Activated naive CD4-positive, alpha-beta T cell treated with anti-CD3 and anti-CD28 coated beads for 36 hours (primary cell): ENCODE measurements around the gene MIA. TPM values are rescaled to one million over a fixed set of nuclear protein-coding genes. Genes with fewer than 3 reads are reported as not detected.

Experiments used
- CTCF ChIA-PET: fragments of 350-600 bp; sonication (Branson Sonifier 250); formaldehyde crosslinking; loops from one replicate; lab custom pipeline; 2021; ENCODE audit warnings: antibody characterized with exemption; lab: Charles Lee
- DNase-seq: peaks from one replicate; pipeline ENCODE4 v3.0.0-alpha.2; 2020
- H3K27ac Mint-ChIP-seq: one replicate; pipeline ENCODE4 v1.8.0; 2021; ENCODE audit warnings: mild to moderate bottlenecking, mixed read lengths
- H3K27me3 Mint-ChIP-seq: one replicate; pipeline ENCODE4 v1.8.0; 2021; ENCODE audit warnings: low read depth, mixed read lengths
- H3K36me3 Mint-ChIP-seq: one replicate; pipeline ENCODE4 v1.8.0; 2021; ENCODE audit warnings: low read depth, mixed read lengths
- H3K4me1 Mint-ChIP-seq: one replicate; pipeline ENCODE4 v1.8.0; 2021; ENCODE audit warnings: low read depth, mixed read lengths
- H3K4me3 Mint-ChIP-seq: one replicate; pipeline ENCODE4 v1.8.0; 2021; ENCODE audit warnings: mild to moderate bottlenecking, moderate library complexity, mixed read lengths
- H3K9me3 Mint-ChIP-seq: one replicate; pipeline ENCODE4 v1.8.0; 2021; ENCODE audit warnings: mixed read lengths
- intact Hi-C: fragments of 100-400 bp; cut with micrococcal nuclease; formaldehyde crosslinking; loops from one replicate; pipeline ENCODE4 v1.15.1; 2023
- total RNA-seq, 2 experiments: library from RNA; stranded (reverse); gene quantifications; one replicate each; pipeline ENCODE4 v1.2.3, GENCODE V29; 2021

Gene MIA
- total RNA-seq, 2 experiments from 2014 or later: not detected

DNA sequence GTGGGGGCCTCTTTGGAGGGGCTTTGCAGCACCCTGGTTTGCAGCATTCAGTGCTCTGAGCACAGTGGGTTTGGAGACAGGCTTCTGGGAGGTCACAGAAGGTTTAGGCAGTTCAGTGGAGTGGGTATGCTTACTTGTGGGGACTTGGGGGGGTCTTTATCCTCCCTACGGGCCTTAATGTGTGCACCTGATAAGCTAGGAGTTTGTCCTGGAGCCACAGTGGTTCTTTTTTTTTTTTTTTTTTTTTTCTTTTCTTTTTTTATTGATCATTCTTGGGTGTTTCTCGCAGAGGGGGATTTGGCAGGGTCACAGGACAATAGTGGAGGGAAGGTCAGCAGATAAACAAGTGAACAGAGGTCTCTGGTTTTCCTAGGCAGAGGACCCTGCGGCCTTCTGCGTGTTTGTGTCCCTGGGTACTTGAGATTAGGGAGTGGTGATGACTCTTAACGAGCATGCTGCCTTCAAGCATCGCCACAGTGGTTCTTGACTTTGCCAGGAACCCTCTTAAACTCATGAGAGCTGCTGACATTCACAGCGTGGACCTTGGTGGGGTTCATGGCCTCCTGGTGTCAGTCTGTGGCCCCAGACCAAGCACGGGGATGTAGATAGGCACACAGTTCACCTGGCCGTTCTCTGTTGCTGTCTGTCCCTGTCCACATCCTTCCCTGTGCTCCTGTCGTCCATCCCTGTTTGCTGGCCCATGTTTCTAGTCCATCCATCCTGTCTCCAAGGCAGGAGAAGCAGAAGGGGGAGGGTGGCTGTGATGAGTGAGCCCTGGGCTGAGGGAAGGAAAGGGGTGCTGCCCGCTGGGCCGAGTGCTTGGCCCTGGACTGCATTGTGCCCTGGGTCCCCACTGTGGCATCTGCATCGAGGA, 26.3 kb downstream of the MIA start:
- no peaks in the 10 kb centered on the region for H3K27me3 Mint-ChIP-seq
- peaks cover 36% of the 10 kb centered on the region for H3K36me3 Mint-ChIP-seq
- DNase-seq: no peak
- CTCF ChIA-PET: interaction anchor here (0.8 to 1.6 kb wide), 2 partner anchors 24 to 28 kb away, joined by 3 read pairs; no protein-coding TSS in a partner anchor
- intact Hi-C loops: no loop called here
- peak overlapping the region; percentile 68 for H3K4me3 Mint-ChIP-seq
- no peaks in the 10 kb centered on the region for H3K9me3 Mint-ChIP-seq
- H3K27ac Mint-ChIP-seq: peak overlapping the region; percentile 93
- peaks cover 82% of the 10 kb centered on the region for H3K4me1 Mint-ChIP-seq

DNA sequence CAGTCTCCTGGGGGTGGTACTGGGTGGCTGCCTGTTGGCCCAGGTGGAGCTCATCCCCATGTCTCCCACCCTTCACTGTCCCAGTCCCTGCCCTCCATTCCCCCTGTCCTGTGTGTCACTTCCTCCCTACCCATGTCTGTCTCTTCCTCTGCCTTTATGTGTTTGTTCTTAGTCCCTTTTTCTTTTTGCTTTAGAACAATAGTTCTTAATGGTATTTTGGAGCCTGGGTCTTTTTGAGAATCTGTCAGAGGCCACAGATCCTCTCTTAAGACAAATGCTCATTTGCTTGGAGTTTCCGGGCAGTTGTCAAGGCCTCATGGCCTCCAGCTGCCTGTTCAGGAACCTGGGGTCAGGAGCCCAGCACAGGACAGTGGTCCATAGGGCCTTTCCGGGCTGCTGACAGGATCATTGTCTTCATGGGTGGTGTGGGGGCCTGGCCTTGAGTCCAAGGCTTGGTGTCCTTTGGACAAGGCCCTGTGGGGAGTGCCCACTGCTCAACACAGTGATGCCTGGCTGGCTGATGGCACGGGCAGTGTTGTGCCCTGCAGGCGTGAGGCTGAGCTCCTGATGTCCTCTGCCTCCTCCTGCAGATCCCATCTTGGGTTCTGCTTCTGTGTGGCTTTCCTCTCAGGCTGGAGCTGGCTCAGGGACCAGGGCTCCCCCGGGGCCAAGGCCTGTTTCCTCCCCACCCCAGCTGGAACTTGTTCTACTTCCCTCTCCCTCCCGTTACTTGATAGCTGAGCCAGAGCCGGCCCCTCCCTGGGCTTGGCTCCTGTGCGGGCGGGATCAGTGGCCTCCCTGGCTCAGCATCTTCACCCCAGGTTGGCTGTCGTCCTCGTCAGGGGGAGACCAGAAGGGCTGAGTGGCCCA, 27.2 kb downstream of the MIA start:
- no peaks in the 10 kb centered on the region for H3K9me3 Mint-ChIP-seq
- H3K4me3 Mint-ChIP-seq: peak overlapping the region; percentile 68
- peaks cover 39% of the 10 kb centered on the region for H3K36me3 Mint-ChIP-seq
- H3K27me3 Mint-ChIP-seq: no peaks in the 10 kb centered on the region
- peaks cover 86% of the 10 kb centered on the region for H3K4me1 Mint-ChIP-seq
- CTCF ChIA-PET: interaction anchor here (0.8 to 1.6 kb wide), 3 partner anchors 9 to 29 kb away, joined by 3 read pairs; no protein-coding TSS in a partner anchor
- intact Hi-C loops: no loop called here
- no peak for DNase-seq
- H3K27ac Mint-ChIP-seq: peak overlapping the region; percentile 93

DNA sequence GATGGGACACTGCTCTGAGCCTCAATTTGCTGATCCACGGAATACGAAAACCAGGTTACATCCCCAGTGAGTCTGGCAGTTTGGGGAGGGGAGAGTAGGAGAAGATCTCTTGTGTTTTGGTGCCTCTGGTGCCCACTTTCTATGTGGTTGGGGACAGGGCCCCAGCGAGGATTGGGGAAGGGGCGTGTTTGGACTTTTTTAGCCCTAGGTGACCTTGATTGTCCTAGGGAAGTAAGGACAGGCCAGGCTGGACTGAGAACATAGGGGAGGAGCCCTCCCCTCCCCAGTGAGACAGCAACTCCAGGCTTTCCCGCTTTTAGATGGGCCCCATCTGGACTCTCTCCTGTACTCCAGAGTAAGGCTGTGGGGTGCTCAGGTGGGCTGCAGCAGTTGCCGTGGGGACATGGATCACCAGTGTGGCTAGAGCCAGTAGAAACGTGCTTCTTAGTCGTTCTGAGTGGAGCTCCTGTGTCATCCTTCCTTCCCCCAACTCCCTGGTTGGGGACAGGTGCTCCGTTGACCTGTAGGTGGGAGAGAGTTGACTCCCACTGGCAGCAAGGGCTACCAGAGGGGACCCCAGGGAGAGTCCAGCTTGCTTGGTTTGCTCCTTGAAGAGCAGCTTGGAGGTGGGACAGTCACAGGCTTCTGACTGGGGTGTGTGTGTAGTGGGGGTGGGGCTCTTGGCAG, 28.0 kb downstream of the MIA start:
- no peaks in the 10 kb centered on the region for H3K9me3 Mint-ChIP-seq
- peak overlapping the region; percentile 93 for H3K27ac Mint-ChIP-seq
- peak overlapping the region; percentile 68 for H3K4me3 Mint-ChIP-seq
- no peak for DNase-seq
- H3K36me3 Mint-ChIP-seq: peaks cover 44% of the 10 kb centered on the region
- CTCF ChIA-PET: interaction anchor here (0.9 to 1.6 kb wide), 3 partner anchors 8 to 26 kb away, joined by 3 read pairs; no protein-coding TSS in a partner anchor
- intact Hi-C loops: no loop called here
- peaks cover 84% of the 10 kb centered on the region for H3K4me1 Mint-ChIP-seq
- H3K27me3 Mint-ChIP-seq: no peaks in the 10 kb centered on the region

DNA sequence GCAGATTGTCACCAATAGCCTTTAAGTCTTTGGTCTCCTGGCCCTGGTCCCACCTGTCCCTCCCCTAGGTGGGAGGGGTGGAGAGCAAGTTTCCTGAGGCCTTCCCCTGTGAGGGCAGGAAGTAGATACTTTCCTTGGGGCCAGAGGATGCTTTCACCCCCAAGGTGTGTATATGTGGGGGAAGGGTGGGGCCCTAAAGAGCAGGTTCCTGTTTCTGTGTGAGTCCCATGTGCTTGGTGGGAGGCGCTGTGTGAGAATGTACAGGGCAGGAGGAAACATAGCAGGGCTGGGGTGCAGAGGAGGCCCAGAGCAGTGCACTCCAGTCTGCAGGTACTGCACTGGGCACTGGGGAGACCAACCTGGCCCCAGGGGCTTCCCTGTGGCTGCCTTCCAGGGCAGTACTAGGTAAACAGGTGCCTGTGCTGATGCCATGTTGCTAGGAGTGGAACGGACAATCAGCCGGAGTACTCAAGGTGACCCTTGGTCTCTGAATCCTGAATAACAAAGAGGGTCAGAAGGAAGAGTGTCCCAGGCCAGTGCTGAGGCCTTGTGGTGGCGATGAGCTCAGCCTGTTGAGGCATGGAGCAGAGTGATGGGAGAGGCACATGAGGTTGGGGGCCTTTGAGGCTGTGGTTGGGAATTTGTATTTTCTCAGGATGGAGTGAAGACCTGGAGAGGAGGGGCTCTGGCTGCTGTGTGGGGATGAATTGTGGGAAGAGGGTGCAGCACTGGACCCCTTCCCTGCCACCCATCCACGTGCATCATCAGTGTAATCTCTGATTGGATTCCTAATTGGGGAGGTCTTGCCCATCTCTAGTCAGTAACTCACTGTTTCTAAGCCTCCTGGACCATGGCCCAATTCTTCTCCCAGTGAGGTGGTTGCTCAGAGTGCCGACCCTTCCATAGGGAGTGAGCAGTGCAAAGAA, 28.8 kb downstream of the MIA start:
- CTCF ChIA-PET: interaction anchor here (0.7 to 4.7 kb wide), 4 partner anchors 8 to 142 kb away, joined by 3 to 34 read pairs (median 16); no protein-coding TSS in a partner anchor
- Mint-ChIP-seq H3K9me3 (no peaks in the 10 kb centered on the region), H3K4me3 (peak overlapping the region; percentile 68), H3K27ac (peak overlapping the region; percentile 93), H3K27me3 (no peaks in the 10 kb centered on the region), H3K36me3 (peaks cover 43% of the 10 kb centered on the region), H3K4me1 (peaks cover 83% of the 10 kb centered on the region)
- intact Hi-C loops: loop anchor here (1.0 to 2.0 kb wide), 2 partner anchors 15 to 27 kb away; no protein-coding TSS in a partner anchor
- peak; percentile 88 for DNase-seq

DNA sequence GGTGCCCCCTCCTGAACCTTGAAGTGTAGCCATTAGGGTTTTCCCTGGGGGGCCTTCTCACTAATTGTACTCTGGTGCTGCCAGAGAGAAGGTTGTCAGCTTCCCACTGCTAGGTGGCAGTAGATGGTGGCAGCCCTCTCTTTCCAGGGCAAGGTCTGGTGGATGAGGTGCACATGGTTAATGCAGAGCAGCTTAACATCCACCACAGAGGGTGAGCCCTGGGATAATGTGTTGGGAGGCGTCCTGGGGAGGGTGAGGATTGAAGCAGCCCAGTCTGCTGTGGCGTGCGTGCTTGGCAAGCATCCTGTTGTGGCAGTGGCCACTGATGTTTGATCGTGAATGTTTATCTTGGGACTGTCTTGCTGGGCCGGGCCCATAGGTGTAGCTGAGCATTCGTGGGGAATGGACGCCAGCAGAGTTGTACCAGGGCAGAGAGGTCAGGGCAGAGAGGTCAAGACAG, 29.5 kb downstream of the MIA start:
- Mint-ChIP-seq H3K27ac (peak overlapping the region; percentile 93), H3K9me3 (no peaks in the 10 kb centered on the region), H3K4me3 (peak overlapping the region; percentile 68), H3K36me3 (peaks cover 42% of the 10 kb centered on the region), H3K4me1 (peaks cover 84% of the 10 kb centered on the region), H3K27me3 (no peaks in the 10 kb centered on the region)
- peak; percentile 43 for DNase-seq
- CTCF ChIA-PET: interaction anchor here (0.6 to 4.7 kb wide), 8 partner anchors 15 to 1365 kb away, joined by 3 to 34 read pairs (median 11); partner anchors contain the start of gene RAB4B
- intact Hi-C loops: loop anchor here (1.0 to 2.0 kb wide), 2 partner anchors 14 to 28 kb away; no protein-coding TSS in a partner anchor

DNA sequence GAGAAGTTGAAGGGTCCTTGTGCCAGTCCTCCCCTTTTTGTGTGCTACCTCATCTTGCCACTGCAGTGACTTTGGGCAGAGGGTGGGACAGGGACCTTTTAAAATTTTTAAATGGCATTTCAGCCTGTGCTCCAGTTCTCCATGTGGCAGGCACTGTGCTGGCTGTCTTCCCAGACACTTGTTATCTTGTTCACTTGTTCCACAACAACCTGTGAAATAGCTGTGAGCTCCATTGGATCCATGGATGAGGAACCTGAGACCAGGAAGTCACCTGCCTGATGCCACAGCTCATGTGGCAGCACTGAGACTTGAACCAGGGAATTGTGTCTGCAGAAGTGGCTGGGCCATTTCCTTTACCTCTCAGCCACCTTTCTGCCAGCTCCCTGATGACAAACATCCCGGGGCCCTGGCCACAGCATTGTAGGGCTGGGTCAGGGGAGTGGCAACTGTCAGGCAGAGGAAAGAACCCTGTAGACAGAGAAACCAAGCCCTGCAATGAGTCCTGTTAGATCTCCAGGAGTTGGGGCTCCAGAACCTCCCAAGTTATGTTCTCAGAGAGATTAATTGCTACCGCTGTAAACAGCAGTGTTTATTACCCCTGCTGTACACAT, 30.0 kb downstream of the MIA start:
- peaks cover 38% of the 10 kb centered on the region for H3K36me3 Mint-ChIP-seq
- peak; percentile 80 for DNase-seq
- no peaks in the 10 kb centered on the region for H3K27me3 Mint-ChIP-seq
- intact Hi-C loops: loop anchor here (2.0 kb wide), 1 partner anchor 13 kb away; no protein-coding TSS in a partner anchor
- CTCF ChIA-PET: interaction anchor here (0.6 to 4.7 kb wide), 8 partner anchors 14 to 1365 kb away, joined by 3 to 34 read pairs (median 11); partner anchors contain the start of genes COQ8B, ITPKC and RAB4B
- H3K4me1 Mint-ChIP-seq: peaks cover 84% of the 10 kb centered on the region
- H3K9me3 Mint-ChIP-seq: no peaks in the 10 kb centered on the region
- H3K4me3 Mint-ChIP-seq: peak overlapping the region; percentile 68
- H3K27ac Mint-ChIP-seq: peak overlapping the region; percentile 93

DNA sequence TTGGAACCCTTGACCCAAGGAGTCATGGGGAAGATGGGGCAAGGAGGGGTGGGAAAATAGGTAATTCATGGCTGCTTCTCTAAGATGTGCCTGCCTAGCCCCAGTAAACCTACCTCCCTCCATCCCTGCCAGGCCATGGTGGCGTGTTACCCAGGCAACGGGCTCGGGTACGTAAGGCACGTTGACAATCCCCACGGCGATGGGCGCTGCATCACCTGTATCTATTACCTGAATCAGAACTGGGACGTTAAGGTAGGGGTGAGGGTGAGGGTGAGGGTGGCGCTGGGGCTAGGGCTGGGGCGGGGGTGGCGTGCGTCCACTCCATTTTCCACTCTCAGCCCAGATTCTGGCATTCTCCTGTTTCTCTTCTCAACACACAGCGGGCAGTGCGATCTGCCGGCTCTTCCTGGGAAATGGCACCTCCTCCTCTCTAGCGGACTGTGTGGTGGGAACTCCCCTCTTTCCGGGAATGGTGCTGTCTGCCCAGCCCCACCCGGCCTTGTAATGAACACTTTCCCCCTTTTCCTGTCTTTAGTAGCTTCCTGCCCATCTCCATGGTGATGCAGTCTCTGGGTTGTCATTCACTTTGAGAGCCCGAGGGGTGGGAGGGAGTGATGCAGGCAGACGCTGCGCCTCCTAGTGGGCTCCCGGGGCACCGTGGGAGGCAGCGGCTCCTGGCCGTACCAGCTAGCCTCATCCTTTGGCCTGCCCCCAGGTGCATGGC, 31.3 kb downstream of the MIA start:
- CTCF ChIA-PET: interaction anchor here (0.7 to 4.7 kb wide), 19 partner anchors 8 to 172 kb away, joined by 3 to 34 read pairs (median 3); partner anchors contain the start of genes ACTMAP, COQ8B, EGLN2 and MIA
- H3K36me3 Mint-ChIP-seq: peaks cover 37% of the 10 kb centered on the region
- H3K9me3 Mint-ChIP-seq: no peaks in the 10 kb centered on the region
- H3K27ac Mint-ChIP-seq: peak overlapping the region; percentile 93
- peak overlapping the region; percentile 67 for H3K4me3 Mint-ChIP-seq
- peak; percentile 90 for DNase-seq
- H3K27me3 Mint-ChIP-seq: no peaks in the 10 kb centered on the region
- peaks cover 81% of the 10 kb centered on the region for H3K4me1 Mint-ChIP-seq
- intact Hi-C loops: loop anchor here (1.0 kb wide), 2 partner anchors 8 to 56 kb away; partner anchors contain the start of gene ACTMAP

DNA sequence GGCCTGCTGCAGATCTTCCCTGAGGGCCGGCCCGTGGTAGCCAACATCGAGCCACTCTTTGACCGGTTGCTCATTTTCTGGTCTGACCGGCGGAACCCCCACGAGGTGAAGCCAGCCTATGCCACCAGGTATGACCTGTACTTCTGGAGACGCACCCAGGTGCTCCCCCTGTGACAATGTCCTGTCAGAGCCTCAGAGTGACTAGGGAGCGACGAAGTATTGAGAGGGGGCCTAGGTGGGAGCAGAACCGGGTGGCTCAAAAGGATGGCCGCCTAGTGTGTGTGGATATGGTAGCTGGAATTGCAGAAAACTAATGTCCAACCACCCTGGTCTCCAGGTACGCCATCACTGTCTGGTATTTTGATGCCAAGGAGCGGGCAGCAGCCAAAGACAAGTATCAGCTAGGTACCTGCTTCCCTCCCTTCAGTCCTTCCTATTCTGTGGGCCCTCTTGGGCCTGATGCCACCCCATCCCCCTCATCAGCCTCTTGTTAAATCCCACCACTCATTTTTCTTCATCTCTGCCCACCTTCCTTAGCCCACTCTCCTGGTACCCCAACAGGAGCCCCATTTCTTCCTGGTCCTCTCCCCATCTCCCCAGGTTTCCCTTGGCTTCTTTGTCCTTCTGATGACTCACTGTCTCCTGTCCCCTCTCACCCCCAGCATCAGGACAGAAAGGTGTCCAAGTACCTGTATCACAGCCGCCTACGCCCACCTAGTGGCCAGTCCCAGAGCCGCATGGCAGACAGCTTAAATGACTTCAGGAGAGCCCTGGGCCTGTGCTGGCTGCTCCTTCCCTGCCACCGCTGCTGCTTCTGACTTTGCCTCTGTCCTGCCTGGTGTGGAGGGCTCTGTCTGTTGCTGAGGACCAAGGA, 32.1 kb downstream of the MIA start:
- Mint-ChIP-seq H3K9me3 (no peaks in the 10 kb centered on the region), H3K36me3 (peaks cover 30% of the 10 kb centered on the region), H3K4me1 (peaks cover 80% of the 10 kb centered on the region), H3K27ac (peak overlapping the region; percentile 93), H3K4me3 (peak overlapping the region; percentile 67), H3K27me3 (no peaks in the 10 kb centered on the region)
- peak; percentile 49 for DNase-seq
- CTCF ChIA-PET: interaction anchor here (0.6 to 4.7 kb wide), 18 partner anchors 9 to 173 kb away, joined by 3 to 34 read pairs (median 3); partner anchors contain the start of genes ACTMAP, COQ8B, EGLN2 and MIA
- intact Hi-C loops: no loop called here

DNA sequence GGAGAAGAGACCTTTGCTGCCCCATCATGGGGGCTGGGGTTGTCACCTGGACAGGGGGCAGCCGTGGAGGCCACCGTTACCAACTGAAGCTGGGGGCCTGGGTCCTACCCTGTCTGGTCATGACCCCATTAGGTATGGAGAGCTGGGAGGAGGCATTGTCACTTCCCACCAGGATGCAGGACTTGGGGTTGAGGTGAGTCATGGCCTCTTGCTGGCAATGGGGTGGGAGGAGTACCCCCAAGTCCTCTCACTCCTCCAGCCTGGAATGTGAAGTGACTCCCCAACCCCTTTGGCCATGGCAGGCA, 32.7 kb downstream of the MIA start:
- H3K4me3 Mint-ChIP-seq: no peak overlapping the region
- H3K36me3 Mint-ChIP-seq: peaks cover 28% of the 10 kb centered on the region
- DNase-seq: no peak
- peak overlapping the region; percentile 93 for H3K27ac Mint-ChIP-seq
- CTCF ChIA-PET: interaction anchor here (1.0 to 4.7 kb wide), 7 partner anchors 12 to 145 kb away, joined by 3 to 34 read pairs (median 17); partner anchors contain the start of genes COQ8B and RAB4B
- H3K27me3 Mint-ChIP-seq: no peaks in the 10 kb centered on the region
- intact Hi-C loops: no loop called here
- H3K9me3 Mint-ChIP-seq: no peaks in the 10 kb centered on the region
- H3K4me1 Mint-ChIP-seq: peaks cover 74% of the 10 kb centered on the region
